IMR-90 (cell line): Measurements from ENCODE around the gene LRRC8B.

Experiments
- CEBPB ChIP-seq: IDR thresholded peaks from 2 replicates; pipeline ENCODE4 v1.6.1; 2012; ENCODE audit warnings: low read depth, low read length, improper control_type of control experiment
- CTCF ChIP-seq: conservative IDR thresholded peaks from 2 replicates; pipeline ENCODE4 v1.5.1; 2012; ENCODE audit warnings: mild to moderate bottlenecking, low read depth, low read length, improper control_type of control experiment
- MXI1 ChIP-seq: IDR thresholded peaks from 2 replicates; pipeline ENCODE4 v1.6.1; 2012; ENCODE audit warnings: low read depth, mild to moderate bottlenecking, low read length, moderate library complexity, borderline replicate concordance
- POLR2A ChIP-seq: IDR thresholded peaks from 2 replicates; pipeline ENCODE4 v1.6.1; 2012; ENCODE audit warnings: mild to moderate bottlenecking, low read depth, low read length
- RAD21 ChIP-seq: IDR thresholded peaks from 2 replicates; pipeline ENCODE4 v1.6.1; 2012; ENCODE audit warnings: low read length, improper control_type of control experiment
- RFX5 ChIP-seq: IDR thresholded peaks from 2 replicates; pipeline ENCODE4 v1.8.0; 2012; ENCODE audit warnings: low read depth, mild to moderate bottlenecking, low read length, moderate library complexity
- SMC3 ChIP-seq: fragments of 150-350 bp; IDR thresholded peaks from 2 replicates; pipeline ENCODE4 v1.6.1; 2016; ENCODE audit warnings: low read depth, mild to moderate bottlenecking, antibody characterized with exemption, low read length, moderate library complexity
- TF ChIP-seq, protein P1 (sequence below): fragments of 150-350 bp; IDR thresholded peaks from 2 replicates; pipeline ENCODE4 v1.6.1; 2017; ENCODE audit warnings: mild to moderate bottlenecking, antibody characterized with exemption, low read length, low read depth

DNA sequence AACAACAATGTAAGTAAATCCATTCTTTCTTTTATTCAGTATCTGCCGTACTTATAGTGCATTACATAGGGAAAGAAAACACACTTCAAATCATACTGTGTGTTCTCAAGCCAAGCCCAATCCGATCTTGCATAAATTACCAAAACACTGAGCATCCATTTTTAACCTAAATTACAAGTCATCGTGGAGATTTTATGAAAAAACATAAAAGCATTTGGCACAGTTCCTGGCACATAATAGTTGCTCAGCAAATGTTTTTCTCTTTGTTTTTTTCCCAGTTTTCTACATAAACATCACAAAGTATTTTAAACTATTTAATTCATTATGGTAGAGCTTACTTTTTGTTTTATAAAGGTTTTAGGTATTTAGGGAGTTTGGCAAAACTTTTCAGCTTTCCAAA, 60.2 kb downstream of the LRRC8B start:
- TF ChIP-seq RAD21 (no peak), CTCF (no peak), RFX5 (no peak), POLR2A (no peak), MXI1 (no peak), SMC3 (no peak), CEBPB (no peak)
- TF ChIP-seq, protein P1, sequence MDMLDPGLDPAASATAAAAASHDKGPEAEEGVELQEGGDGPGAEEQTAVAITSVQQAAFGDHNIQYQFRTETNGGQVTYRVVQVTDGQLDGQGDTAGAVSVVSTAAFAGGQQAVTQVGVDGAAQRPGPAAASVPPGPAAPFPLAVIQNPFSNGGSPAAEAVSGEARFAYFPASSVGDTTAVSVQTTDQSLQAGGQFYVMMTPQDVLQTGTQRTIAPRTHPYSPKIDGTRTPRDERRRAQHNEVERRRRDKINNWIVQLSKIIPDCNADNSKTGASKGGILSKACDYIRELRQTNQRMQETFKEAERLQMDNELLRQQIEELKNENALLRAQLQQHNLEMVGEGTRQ, result no peak
